Raji (cell line): Measurements from ENCODE around the gene LMAN2.

ENCODE experiments used
- POLR2A ChIP-seq: IDR thresholded peaks from 2 replicates; pipeline ENCODE4 v1.6.1; 2011; ENCODE audit warnings: low read depth, low read length, control low read depth; ENCODE audit not compliant: insufficient read depth

The LMAN2 gene

DNA sequence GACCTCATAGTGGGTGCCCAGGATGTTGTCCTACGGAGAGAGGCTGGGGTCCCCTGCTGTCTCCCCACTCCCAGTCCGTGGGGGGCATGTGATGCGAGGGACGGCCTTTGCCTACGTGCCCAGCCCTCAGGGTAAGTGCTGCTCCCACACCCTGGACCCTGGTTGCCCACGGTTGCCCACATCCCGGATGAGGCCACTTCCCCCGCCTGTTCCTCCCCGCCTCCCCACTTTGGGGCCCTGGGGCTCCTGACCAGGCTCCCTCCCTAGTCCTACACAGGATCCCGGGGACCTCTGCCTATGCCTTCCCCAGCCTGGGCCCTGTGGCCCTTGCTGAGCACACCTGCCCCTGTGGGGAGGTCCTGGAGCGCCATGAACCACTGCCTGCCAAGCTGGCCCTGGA, 34.3 kb upstream of the LMAN2 start:
- no peak for TF ChIP-seq POLR2A

DNA sequence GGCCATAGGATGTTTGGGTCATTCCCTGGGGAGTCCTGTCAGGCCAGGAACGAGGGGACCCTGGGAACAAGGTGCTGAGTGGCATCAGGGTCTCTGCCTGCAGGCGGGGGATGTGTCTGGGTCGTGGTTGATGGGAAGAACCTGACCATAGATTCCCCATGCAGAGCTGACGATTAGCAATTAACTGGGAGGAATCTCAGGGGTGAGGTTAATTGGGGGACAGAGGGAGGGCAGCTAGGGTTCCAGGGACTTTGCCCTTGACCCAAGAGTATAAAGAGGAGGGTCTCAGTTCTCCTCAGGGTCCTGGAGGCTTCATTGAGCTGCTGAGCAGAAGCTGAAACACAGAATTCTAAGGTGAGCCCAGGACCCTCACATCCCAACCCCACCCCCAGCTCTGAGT, 32.7 kb upstream of the LMAN2 start, which contains the start of gene SLC34A1:
Gene SLC34A1, plus strand, starts transcription at position 301 of the 400 bp plus-strand sequence. CDS start 1,308 bp downstream, outside the sequence.
- TF ChIP-seq POLR2A = no peak

DNA sequence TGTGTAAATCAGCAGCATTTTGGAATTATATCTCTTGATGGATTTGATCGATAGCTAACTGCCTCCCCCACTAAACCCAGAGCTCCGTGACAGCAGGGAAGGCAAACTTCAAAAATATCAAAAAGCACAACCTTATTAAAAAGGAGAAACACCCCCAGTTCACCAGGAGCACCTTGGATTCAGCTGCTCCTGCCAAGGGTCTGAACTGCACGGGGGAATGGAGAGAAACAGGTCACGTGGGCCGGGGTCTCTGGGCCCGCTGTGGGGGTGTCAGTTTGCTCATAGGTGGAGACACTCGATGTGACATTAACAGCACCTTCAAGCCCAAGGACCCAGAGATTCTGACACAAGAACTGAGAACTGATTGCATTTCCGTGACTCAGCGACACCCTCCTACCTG, 31.7 kb upstream of the LMAN2 start:
- TF ChIP-seq POLR2A = no peak

- TF ChIP-seq POLR2A = no peak
These were observed 31.1 kb upstream of the LMAN2 start for GRCh38 chr5:177382423-177383029.

DNA sequence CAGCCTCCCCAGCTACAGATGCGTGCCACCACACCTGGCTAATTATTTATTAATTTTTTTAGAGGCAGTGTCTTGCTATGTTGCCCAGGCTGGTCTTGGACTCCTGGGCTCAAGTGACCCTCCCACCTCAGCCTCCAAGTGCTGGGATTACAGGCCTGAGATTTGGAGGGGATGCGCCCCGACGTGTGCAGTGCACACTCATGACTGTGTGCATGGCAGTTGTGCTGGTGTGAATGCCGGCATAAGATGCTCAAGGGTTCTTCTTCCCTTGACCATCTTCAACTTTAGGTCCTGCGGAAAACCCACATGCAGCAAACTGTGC, 29.3 kb upstream of the LMAN2 start:
- TF ChIP-seq POLR2A = no peak

DNA sequence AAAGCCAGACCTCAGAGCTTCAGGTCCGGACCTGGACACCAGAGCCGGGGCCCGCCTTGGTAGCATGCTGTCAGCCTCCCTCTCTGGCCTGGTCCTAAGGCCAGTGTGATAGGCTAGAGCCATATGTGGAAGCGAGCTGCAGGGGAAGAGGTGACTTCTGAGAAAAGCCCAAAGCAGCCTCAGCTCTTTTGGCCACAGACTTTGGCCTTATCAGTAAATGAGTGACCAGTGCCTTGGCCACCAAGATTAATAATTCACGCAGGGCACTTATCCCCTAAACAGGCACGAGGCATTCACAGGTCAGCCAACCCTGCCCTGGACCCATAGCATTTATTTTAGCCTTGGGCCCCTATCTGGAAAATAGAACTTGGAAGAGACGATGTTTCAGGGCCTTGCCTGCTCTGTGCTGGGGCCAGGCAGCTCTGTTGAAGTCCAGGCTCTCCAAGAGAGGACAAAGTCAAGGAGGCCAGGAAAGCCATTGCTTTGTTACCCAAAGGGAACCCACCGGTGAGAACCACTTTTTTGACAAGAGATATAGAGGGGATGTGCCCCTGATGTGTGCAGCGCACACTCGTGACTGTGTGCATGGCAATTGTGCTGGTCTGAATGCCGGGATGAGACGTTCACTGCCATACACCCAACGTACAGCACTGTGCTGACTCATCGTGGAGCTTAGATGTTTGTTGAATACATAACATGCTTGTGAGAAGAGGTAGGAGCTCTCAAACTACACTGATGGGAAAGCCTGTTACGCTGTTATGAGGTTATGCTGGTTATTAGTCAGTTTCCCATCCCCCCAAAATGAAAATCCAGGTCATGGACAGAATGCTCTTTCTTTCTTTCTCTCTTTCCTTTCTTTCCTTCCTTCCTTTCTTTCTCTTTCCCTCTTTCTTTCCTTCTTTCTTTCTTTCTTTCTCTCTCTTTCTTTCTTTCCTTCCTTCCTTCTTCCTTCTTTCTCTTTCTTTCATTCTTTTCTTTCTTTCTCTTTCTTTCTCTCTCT, 27.7 kb upstream of the LMAN2 start:
- TF ChIP-seq POLR2A = no peak

DNA sequence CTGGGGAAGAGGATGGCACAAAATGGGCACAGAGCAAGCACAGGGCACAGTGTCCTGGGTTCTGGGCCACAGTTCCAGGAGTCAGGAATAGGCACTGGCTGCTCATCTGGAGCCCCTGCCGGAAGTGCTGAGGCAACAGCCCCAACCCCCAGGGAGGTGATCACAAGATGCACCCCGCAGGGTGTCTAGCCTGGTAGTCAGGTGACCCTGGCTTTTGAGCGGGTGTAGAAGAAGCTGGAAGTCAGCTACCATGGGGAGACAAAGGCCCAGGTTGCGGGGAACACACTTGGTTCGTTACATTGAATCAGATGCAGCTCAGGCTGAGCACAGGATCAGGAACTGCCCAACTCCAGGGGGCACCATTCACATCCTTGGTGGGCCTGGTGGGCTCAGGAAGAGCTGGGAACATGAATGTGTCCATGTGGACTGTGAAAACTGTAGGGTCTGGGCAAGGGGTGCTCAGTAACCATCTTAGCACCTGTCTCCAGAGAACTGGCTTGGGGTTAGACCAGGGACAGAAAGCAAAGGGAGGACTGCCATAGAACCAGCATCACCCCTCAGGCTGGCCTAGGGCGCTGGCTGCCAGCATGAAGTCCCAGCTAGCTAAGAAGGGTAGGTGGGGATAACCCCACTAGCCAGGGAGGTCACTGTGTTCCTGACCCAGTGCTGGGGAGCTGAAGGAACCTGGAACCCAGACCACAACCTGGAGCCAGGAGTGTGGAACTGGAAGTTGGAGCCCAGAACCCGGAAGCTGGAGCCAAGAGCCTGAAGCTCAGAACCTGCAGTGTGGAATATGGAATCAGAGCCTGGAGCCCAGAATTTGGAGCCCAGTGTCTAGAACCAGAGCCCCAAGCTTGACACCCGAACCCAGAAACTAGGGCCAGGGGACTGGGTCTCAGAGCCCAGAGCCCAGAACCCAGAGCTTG, 26.6 kb upstream of the LMAN2 start:
- TF ChIP-seq POLR2A = no peak

DNA sequence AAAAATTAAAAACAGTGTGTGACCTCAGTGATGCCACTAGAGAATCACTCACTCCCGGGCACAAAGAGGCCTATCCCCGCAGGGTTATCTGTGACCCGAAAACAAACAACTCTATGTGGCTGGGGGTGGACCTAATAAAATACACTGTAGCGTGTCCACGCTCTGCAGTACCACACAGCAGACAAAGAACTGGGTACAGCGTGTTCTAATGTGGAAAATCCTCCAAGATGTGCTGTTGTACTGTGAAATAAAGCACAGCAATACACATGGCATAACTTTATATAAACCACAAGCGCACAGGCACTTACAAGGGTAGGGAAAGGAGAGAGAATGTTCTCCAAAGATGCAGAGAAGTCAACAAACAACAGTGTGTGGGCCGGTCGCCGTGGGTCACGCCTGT, 24.6 kb upstream of the LMAN2 start:
- no peak for TF ChIP-seq POLR2A

DNA sequence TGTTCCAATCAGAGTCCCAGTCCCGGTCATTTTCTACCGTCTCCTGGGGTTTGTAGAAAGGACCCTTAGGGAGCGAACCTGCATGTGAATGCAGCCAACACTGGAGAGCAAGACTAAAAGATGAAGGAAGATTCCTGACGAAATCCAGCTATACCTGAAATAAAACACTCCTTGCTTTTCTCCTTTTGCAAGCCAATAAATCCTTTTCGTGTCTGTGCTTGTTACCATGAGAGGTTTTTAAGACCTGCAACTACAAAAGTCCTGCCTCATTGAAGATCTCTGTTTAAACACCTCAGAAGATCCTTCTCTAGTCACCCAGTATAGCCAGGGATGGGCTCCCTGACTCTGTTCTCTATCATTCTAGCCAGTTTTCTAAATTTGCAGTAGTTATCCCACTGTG, 22.7 kb upstream of the LMAN2 start:
- TF ChIP-seq POLR2A = no peak

- no peak for TF ChIP-seq POLR2A
These were observed 22.3 kb upstream of the LMAN2 start for GRCh38 chr5:177373806-177374205.

- no peak for TF ChIP-seq POLR2A
These were observed 21.4 kb upstream of the LMAN2 start for GRCh38 chr5:177372910-177373309.

DNA sequence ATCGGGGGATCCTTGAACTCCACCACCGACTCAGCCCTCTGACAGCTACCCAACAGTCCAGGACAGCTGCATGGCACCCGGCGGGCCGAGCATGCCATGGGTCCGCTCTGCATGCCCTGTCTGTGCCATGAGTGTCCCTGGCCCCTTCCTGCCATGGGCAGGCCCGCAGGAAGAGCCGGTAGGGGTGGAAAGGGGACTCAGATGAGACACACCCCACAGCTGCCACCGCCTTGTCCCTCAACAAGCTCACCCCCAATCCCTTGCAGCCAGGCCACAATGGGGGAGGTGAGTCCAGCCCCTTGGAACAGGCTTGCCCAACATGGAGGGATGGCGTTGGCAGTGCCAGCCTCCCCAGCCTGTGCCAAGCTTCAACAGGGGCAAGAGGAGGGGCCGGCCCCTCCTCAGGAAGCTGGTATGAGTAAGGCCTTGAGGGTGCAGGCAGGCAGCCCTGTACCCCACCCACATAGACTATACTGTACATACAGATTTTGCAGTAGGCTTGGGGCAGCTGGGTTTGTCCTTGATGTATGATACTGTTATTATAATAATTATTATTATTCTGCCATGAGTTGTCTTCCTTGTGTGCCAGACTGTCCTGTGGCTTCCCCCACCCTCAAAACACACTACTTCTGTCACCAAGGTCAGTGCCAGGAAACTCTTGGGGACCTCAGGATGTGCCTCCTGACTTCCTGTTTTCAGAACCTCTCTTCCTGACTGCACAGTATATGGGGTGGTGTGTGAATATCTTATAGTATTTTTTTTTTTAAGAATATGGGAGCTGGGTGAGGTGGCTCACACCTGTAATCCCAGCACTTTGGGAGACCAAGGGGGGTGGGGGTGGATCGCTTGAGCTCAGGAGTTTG, 20.8 kb upstream of the LMAN2 start:
- TF ChIP-seq POLR2A = no peak

- TF ChIP-seq POLR2A = no peak
These were observed 19.9 kb upstream of the LMAN2 start for GRCh38 chr5:177371120-177372033.
